AG09319 (cell line): ENCODE results near the gene EPYC.
"Not testable (repeated sequence)": the region's sequence is repeated elsewhere in the genome, so short reads cannot be mapped to it uniquely, and the experiment has no call there.

Experiments
- DNase-seq: peaks from one replicate; pipeline ENCODE4 v3.0.0-alpha.2; 2010; ENCODE audit warnings: low read depth; ENCODE audit errors: extremely low read depth
- CTCF ChIP-seq: IDR thresholded peaks from 2 replicates; pipeline ENCODE4 v1.5.1; 2011; ENCODE audit warnings: low read depth, mild to moderate bottlenecking, inconsistent platforms, low read length, moderate library complexity

Gene EPYC

DNA sequence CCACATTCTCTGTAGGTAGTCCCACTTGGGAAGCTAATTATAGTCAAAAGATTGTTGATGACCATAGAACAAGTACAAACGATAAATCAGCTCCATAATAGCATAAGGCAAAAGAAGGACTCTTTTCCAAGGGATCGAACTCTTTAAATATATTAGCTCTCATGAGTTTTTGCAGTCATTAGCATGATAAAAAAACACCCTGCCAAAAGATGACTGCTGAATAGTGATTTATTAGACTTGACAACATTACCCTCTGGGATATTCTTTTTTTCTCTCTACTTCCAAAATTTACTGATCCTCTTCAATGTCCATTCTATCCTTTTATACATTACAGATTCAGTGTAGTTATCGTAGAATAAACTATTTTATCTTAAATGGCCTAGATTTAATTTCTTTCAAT lies 14.2 kb downstream of the EPYC start:
- DNase-seq, result no peak
- TF ChIP-seq CTCF, result no peak

- no peak for TF ChIP-seq CTCF
- no peak for DNase-seq
Measured at GRCh38 chr12:90989686-90990111, 15.1 kb downstream of the EPYC start.

DNA sequence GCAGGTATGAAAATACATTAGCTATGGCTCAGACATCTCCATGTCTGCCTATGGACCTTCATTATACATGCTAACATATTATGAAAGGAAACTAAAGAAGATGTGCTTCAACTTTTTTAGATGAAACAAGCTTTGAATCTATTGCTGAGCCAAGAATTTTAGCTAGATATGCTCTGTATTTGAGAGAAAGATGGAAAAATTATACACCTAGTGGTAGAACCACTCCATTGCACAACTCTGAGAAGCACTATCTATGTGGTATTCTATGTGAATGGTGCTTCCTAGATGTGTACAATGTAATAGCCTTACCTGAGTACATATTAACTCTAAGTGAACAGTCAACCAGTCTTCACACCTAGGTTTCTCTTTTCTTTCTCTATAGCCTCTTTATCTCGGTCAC lies 17.3 kb downstream of the EPYC start:
- no peak for TF ChIP-seq CTCF
- DNase-seq, result no peak

- TF ChIP-seq CTCF, result no peak
- no peak for DNase-seq
Measured at GRCh38 chr12:90987101-90987500, 17.7 kb downstream of the EPYC start.

- DNase-seq, result not testable (repeated sequence)
Measured at GRCh38 chr12:90985331-90985730, 19.4 kb downstream of the EPYC start.

DNA sequence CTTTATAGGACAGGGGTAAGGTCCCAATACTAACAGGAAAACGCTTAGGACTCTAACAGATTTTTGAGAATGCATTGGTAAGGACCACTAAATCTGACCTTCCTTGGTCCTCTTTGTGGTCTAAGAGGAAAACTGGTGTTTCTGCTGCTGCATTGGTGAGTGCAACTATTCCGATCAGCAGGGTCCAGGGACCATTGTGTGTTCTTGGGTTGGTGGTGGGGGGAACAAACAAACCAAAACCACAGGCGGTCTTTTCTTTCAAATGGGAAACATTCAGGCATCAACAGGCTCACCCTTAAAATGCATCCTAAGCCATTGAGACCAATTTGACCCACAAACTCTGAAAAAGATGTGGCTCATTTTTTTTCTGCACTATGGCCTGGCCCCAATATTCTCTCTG lies 20.7 kb downstream of the EPYC start:
- no peak for TF ChIP-seq CTCF
- no peak for DNase-seq

GRCh38 chr12:90982170-90982569 lies 22.6 kb downstream of the EPYC start:
- no peak for TF ChIP-seq CTCF
- no peak for DNase-seq

- no peak for TF ChIP-seq CTCF
- DNase-seq, result peak; percentile 61
Measured at GRCh38 chr12:90979951-90980350, 24.8 kb downstream of the EPYC start.
